CD4-positive, alpha-beta T cell treated with Interleukin-6 at 100 ng/mL for 8 hours (primary cell): ENCODE data around the gene DEFB110.

Source experiments
- DNase-seq: peaks from one replicate; pipeline ENCODE4 v3.0.0-alpha.2; 2020; ENCODE audit warnings: mixed read lengths, low spot score

The DEFB110 gene

DNA sequence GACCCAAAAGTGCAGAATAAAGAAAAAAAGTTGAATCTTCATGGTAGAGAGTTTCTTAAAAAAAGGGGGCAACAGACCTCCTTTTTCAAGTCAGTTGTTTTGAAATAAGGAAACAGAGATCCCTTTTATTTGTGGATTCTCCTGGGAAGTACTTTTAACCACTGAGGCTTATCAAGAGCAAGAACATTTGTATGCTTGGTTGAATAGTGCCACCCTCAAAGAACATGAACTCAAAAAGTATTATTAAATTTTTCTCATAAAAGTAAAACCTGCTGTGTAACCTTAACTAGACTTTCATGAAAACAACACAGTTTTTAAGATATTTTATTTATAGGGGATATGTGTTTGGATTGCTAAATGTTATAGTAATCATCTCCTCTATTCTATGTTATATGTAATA, at the start of gene DEFB110:
Gene DEFB110 (minus strand): TSS at position 101 of the 400 bp plus-strand sequence. CDS start 59 bp downstream, at position 42.
- no peak for DNase-seq

DNA sequence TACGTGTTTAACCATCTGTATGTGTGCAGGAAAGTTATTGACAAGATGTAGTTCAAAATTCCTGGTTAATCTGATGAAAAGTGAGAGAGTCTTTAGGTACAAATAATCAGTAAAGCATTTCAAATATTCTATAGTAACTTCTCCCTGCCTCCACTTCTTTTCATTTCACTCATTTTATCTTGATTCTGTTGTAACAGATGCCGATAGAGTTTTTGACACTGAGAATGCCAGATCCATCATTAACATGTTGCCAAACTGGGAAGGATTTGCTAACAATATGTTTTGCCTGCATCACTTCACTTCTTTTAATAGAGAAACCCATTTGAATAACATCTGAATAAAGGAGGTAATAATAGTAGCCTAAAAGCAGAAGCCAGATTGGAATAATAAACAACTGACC, 48.3 kb upstream of the DEFB110 start:
- DNase-seq, result no peak

DNA sequence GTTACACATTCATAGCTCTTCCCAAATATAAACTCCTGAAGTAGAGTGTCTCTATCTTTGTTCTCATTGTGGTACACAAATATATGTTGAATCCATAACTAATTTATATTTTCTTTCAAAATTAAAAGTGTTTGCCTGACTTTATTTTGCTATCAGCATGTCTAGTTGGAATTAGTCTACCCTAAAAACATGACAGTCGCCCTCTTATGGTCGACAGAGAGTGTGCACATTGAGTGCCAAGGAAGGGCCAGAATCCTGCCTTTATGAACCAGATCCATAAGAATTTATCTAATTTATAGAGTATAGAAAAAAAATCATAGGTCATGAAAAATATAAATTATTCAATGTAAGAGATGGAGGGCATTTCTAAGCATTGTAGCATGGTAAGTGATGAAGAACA, 40.3 kb upstream of the DEFB110 start:
- no peak for DNase-seq

DNA sequence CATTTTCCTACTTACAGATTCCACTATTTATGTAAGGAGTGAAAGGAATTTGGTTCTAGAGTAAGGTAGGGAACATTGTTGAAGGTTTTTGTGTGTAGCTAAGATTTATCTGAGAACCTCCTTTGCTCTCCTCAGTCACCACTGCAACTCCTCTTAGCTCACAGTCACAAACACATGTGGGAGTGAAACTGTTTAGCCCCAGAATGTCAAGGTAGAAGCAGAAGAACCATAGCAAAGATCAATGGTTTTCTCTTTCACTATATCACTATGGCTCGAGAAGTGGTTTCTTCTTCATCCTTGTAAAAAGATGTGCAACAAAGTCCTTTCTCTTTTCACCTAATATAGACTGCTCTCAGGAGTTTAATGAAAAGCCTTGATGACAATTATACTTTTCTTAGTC, 34.4 kb upstream of the DEFB110 start:
- no peak for DNase-seq

DNA sequence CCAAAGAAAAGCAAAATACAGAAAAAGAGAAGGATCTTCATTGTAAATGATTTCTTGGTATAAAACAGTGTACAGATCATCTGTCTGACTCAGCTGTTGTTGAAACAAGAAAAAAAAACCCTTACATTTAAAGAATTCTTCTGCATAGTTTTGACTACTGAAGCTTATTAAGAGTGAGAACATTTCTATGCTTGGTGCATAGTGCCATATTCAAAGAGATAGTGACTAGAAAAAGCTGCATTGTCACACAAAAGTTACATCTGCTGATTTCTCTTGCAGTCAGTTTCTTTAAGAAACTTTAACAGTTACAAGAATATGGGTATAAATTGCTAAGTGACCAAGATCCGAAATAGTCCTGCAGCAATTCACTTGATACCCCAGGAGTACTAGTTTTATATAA, 28.0 kb upstream of the DEFB110 start, which contains the start of gene DEFB112:
Gene DEFB112 (minus strand): TSS at position 101 of the 400 bp plus-strand sequence. CDS start 60 bp downstream, at position 41.
- no peak for DNase-seq

DNA sequence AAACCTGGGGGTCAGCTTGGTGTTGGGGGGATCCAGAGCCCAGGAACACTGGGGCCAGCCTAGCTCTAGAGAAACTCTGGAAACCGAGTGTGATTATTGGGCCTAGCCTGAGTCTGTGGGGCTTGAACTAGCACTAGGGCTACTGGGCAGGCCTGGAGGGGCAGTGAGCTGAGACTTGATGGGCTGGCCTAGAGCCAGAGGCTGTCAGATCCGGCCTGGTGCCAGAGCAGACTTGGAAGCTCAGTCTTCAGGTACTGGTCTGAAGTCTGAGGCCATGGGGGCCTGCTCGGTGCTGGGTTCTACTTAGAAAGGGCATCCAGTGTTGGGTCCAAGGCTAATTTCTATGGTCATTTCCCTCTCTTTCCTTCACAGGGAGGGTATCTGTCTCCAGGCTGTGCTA, 25.2 kb upstream of the DEFB110 start:
- DNase-seq, result no peak

DNA sequence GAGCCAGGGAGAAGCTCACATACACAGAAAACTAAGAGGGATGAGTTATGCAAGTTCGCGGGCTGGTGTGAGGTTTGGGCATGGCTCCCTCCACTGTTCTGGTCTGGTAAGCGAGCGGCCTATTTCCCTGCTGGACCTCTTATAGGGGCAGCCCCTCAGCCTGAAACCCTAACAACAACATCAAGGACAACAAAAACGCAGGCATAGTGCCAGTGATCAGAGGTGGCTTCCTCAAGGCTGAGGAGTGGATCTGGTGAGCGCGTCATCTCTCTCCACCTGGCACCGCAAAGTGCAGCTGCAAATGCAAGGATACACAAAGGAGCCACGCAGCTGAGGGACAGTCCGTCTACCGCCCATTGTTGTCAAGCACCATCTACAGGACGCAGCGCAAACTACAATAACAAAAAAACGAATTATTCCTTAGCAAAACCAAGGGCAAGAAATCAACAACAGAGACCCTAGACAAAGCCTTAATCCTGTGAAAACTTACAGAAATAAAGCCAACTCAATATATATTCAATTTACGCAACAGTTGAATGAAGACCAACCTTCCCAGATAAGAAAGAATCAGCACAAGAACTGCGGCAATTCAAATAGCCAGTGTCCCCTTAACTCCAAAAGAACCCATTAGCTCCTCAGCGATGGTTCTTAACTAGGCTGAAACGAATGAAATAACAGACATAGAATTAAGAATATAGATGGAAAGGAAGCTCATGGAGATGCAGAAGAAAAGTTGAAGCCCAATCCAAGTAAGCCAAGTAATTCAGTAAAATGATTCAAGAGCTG, 9.2 kb upstream of the DEFB110 start:
- DNase-seq, result no peak

DNA sequence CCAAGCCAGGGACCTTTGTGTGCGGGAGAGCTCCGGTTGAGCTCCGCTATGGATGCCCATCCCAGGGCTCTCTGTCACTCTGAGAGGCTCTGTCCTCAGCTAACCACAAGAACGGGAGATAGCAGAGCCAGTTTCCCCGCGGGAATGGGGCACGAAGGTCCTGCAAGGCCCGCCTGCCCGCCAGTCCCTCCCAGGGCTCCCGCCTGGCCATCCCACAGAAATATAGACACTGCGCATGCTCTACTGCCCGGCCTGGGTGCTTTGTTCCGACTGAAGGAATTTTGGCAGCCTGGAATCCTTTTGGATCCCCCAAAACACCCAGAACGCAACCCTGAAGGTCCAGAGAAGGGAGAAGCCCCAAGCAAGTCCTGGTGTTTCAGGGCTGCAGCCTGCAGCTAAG, 8.6 kb upstream of the DEFB110 start:
- DNase-seq, result no peak

DNA sequence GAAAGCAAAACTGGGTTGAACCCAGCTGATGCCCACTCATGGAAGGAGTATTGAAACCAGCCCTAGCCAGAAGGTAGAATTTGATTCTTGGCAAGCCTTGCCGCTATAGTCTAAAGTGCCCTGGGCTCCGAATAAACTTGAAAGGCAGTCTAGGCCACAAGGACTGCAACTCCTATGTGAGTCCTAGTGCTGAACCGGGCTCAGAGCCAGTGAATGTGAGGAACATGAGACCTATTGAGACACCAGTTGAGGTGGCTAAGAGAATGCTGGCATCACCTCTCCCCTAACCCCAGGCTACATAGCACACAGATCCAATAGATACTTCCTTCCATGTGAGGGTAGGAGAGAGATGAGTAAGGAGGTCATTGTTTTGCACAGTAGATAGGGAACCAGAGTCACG, 3.5 kb upstream of the DEFB110 start:
- no peak for DNase-seq

DNA sequence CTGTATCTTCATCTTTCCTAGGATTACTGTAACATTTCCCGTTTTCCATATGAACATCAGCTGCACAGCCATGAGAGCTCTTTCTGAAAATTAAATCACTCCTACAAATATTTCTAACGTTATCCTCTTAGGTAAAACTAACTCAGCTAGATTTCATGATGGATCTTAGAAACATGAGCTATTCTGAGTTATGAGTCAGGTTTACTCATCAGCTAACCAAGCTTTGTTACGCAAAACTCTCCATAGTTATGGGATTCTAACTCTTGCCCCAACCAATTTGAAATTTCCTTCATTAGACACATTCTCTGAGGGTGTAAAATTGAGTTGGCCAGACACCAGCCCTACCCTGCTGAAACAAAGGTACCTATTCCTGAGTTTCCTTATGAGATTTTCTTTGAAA, 14.0 kb downstream of the DEFB110 start:
- no peak for DNase-seq

DNA sequence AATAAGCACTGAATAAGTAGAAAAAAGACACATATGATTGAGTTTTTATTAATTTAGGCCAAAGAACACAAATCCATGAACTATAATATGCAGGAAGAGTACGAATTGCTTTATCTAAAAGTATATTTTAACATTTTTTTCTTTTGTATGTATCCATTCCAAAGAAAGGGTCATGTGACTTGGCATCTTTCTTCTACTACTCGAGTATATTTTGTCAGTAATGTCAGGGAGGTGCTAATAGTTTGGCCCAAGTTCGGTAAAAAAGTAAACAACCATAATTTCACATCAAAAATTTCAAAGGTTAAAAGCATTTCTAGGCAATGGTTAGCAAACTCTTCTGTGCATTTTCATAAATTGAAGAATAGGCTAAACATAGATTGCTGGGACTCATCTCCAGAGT, 18.7 kb downstream of the DEFB110 start:
- DNase-seq, result no peak

DNA sequence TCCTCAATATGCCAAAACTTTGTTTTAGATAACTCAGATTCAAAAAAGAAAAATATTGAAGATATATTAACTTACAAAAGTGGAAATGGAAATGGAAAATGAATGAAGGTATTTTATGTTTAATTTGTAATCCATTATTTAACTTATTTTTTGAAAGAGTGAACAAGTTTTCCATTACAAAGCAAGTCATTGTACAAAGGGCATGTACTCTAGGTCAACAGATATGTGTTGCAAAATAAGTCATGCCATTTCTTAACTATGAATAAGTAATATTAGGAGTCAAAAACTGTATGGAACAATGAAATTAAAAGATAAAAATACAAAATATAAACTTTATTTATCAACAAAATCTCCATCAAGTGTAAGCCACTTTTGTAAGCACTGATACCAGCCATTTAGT, 26.5 kb downstream of the DEFB110 start:
- DNase-seq, result no peak

DNA sequence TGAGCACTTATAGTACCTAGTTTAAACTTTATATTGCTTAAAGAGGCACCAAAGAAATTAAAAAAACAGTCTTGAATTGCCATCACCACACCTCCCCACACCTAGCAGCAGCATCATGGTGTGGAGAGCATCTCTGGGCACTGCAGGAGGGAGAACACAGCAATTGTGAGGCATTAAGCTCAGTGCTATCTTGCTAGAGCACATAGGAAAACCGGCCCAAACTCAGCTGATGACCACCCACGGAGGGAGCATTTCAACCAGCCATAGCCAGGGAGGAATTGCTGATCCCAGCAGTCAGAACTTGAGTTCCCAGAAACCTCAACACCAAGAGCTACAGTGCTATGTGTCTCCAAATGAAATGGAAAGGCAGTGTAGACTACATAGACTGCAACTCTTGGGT, 32.9 kb downstream of the DEFB110 start:
- no peak for DNase-seq

DNA sequence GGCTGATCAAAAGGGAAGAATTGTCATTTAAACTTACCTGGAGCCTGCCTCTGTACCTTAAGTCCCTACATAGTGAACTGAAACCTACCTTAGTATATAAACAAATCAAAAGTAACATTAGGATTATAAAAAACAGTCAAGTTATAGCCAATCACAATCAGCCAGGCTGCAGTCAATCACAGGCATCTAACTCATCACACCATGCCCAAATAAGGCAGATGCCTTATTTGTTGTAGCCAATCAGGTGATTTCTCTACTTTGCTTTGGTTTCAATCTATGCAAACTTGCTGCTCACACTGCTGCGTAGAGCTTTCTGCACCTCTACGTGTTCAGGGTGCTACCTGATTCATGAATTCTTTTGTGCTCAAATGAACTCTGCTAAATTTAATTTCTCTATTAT, 34.0 kb downstream of the DEFB110 start:
- no peak for DNase-seq

DNA sequence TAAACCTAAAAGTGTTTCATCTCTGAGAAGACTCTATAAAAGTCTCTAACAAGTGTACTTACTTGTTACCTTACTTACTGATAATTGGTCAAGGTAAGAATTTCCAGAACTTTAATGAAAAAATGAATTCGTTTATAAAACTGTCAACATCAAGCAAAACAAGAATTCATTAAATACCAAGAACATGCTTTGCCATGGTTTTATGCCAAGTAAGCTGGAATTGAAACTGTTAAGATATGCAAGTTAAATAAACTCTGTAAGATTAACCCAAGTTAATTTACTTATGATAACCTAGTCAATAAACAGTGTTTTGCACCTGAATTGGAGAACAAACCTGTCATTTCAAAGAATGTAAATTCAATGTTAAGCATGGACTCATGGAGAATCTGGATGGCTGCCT, 35.2 kb downstream of the DEFB110 start:
- DNase-seq, result no peak

DNA sequence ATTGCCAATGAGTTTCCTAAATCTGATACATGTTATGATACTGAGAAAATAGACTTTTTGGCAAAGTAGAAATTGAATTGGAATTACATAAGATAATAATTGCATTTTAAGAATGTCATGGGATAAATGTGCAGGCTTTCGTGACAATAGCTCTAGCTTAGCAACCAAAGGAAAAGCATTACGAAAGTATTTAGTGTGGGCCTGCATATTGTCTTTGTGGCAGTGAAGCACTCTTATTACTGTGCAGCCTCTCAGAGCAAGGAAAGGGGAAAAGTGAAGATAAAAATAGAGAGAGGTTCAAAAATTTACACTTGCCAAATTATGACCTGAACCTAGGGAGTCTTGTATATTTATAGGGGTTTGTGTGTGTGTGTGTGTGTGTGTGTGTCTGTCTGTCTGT, 39.7 kb downstream of the DEFB110 start:
- no peak for DNase-seq

DNA sequence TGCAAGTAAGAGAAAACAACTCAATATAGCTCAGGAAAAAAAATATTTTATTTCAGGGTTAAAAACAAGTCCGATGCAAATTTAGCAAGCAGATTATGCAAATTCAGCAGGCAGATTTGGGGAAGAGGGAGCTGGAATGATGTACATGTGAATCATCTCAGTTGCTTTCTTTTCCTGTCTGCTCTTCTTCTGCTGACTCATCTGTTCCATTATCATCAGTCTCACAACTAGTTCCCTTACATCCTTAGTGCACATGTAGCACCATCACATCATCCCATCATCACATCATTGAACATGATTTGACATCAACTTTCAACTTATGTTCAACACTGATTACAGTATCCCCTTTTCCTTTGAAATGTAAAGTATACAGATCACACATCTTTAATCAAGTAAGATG, 40.9 kb downstream of the DEFB110 start:
- DNase-seq, result no peak

DNA sequence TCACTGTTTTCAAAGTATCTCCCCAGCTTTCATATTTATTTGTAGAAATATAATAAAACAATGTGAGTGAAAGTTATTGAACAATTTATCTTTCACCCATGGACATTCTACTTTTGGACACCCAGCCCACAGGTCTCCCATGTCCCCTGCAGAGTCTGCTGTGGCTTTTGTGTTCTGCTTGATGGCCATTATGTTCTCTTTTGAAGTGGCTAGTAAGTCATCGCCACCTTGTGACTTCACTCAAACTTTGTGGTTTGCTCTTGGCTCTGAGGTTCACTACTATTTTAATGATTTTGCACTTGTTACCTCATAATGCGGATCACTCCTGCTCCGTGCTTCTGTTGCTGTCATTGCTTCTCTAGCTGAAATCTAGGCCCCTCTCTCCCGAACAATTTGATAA, 42.2 kb downstream of the DEFB110 start:
- no peak for DNase-seq

DNA sequence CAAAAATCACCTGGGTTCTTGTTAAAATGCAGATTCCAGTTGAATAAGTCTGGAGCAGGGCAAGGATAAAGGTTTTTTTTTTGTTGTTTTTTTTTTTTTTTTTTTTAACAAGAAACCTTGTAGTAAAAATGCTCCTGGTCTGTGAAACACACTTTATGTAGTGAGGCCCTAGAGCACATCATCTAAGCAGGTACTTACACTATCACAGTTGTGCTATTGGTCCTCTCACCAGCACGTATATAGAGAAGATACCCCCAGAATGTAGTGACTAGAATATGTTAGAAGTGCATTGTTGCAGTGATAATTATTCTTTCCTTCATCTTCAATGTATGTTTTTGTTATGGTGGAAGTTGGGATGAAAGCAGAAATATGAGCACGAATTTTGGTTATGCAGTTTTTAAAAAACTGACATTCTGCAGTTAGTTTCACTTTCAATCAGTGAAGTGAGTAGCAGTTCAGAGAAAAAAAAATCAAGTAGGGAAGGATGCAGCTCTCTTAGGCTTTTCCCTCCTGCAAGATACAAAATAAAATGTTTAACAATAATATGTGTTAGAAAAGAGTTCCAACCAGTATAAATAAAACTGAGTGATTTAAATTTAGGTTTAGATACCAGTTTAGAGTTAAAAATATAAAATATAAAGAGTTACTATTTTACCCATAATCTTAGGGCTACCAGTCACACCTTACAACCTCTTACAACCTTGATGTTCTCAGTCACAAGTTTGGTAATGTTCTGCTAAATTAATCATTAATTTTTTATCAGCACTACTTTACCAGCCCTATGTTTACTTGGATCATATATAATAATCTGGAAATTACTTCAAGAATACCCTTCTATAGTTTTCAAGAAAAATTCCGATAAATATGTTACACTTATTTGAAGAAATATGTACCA, 43.2 kb downstream of the DEFB110 start:
- DNase-seq, result no peak

DNA sequence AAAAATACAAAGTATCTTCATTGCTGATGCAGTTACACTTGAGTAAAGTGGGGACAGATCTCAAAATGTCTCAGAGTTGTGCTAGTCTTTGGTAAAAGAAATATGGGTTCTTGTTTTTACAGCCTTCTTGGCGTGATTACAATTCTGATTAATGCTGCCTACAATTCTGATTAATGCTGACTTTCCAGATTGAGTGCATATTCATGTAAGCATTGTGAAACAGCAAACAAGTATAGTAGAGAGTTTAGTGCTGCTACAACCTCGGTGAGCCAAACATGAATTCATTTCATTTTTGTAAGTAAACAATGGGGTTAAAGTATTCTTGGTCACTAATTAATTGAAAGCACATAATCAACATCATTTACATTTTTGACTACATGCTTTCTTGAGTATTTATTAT, 52.2 kb downstream of the DEFB110 start, which contains the start of gene DEFB113:
Gene DEFB113 (minus strand): TSS at position 21 of the 400 bp plus-strand sequence. CDS start 0 bp downstream, at position 21.
- DNase-seq, result no peak
